Cortex of kidney (tissue), 1 donor: ENCODE measurements around the gene CALD1.

Source experiments
- DNase-seq: peaks from one replicate; lab custom pipeline; 2025; lab: John Stamatoyannopoulos, UW

The CALD1 gene

DNA sequence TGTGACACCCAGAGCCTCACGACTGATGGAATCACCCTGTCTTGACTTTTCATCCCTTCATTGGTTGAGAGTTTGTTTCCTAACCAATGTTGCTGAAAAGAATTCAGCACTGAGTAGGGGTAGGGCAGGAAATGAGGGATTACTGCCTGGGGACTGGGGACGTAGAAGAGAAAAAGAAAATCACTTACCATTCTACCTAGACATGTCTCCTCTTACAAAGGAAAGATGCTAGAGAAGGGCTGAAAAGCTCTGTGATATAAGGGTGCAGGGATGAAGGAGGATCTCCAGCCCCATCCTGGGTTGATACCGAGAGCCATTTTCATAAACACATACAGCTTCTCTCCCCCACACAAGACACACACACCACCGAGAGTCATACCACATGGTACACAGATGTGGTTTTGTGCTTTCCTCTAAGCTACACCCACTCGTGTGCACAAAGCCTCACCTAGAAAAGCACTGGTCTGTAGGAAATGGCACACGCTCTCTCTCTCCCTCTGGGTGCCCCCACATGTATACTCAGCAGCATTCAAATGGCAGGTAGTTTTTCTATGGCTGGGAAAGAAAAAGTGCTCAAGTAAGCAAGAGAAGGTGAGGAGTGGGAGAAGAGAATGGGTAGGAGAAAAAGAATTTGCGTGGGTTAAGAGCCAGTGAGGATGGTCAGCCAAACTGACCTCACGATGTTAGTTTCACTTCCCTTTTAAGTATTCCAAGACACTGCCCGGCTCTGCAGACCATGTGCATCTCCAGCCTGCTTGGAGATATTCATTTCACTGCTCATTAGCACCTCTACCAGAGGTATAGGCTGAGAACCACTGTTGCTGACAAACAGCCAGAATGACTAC lies 85.8 kb downstream of the CALD1 start:
- no peak for DNase-seq

GRCh38 chr7:134866617-134867016 lies 87.2 kb downstream of the CALD1 start:
- DNase-seq: no peak

DNA sequence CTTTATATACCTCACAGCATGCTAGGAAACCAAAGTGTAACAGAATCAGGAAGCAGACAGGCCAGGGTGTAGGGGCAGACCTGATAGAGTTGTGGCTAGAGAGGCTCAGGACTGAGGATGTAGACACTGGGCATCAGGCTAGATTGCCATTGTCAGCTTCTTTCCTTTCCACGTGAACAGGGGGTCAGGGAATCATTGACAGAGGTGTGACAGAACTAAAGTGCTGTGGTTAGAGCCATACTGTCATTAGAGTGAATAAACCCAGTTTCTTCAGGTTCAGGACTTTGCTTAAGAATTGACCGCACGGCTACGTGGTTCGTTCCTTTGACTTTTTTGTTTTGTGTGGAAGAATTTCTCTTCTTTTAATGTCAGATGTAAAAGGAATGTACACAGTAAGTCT lies 90.7 kb downstream of the CALD1 start:
- no peak for DNase-seq

GRCh38 chr7:134870781-134871180 lies 91.3 kb downstream of the CALD1 start:
- DNase-seq: no peak

GRCh38 chr7:134873253-134873652 lies 93.8 kb downstream of the CALD1 start:
- DNase-seq: no peak

GRCh38 chr7:134874407-134874806 lies 95.0 kb downstream of the CALD1 start:
- no peak for DNase-seq

DNA sequence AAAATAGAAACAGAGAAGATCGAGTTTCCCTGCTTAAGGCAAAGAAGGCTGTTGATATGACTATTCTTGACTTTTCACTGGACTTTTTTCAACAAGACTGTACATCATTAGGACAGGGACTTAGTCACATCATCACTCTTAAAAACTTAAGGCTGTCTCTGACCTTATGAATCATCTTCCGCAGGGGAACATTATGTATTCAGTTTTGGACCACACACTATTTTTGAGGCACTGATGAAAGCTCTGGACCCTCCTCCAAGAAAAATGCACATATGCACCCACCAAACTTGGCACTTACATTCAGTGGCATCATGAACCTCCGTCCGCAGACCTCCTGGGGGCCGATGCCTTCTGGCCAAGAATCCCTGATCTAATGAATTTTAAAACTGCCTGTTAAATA lies 96.4 kb downstream of the CALD1 start:
- no peak for DNase-seq

GRCh38 chr7:134878746-134879357 lies 99.4 kb downstream of the CALD1 start:
- DNase-seq: no peak

GRCh38 chr7:134879815-134880475 lies 100.5 kb downstream of the CALD1 start:
- no peak for DNase-seq

GRCh38 chr7:134882481-134882880 lies 103.0 kb downstream of the CALD1 start:
- DNase-seq: no peak

DNA sequence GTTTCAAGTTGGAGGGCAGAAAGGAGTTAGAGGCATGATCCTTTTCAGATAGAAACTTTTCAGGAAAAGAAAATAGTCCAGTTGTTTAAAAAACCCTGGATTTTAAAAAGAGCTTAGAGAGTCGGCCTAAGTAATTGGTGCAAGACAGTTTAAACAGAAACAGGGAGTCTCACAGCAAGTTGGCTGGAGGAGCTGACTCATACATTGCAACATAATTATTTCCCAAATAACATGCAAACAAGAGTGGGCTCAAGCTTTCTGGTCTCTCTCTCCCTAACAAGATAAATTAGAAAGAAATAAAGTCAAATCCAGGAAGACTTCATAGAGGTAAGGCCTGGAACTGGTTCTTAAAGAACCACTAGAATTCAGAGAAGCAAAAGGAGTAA lies 106.5 kb downstream of the CALD1 start:
- no peak for DNase-seq

DNA sequence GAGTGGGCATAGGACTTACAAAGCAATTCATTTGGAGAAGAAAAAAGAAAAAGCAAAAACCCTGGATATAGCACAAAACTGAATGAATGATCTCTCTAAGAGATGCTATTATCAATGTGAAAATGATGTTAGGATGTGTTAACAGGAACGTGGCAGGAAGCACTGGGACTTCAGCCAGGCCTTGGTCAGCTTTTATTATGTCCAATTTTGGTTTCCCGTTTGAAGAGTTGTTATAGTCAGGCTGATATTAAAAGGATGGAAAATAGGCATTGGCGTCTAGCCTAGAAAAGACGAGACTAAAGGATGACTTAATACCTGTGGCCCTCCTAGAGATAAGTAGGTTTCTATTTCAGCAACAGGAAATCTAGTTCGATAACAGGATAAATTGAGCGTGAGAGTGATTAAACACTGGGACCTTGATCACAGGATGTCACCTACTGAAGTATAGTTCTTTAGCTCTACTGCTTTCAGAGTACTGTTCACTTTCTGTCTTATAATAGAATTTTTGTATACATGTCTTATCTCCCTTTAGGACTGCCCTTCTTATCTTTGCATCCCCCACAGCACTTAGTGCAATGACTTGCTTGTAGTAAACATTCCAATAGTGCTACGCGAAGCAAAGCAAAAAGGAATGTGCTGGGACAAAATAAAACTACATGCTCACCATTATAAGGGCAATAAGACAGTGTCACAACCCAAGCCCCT lies 107.1 kb downstream of the CALD1 start:
- no peak for DNase-seq

- no peak for DNase-seq
Measured at GRCh38 chr7:134887523-134887922, 108.1 kb downstream of the CALD1 start.

- DNase-seq: no peak
Measured at GRCh38 chr7:134888141-134888740, 108.8 kb downstream of the CALD1 start.

GRCh38 chr7:134890246-134891240 lies 111.1 kb downstream of the CALD1 start:
- no peak for DNase-seq

- DNase-seq: no peak
Measured at GRCh38 chr7:134891262-134891695, 111.8 kb downstream of the CALD1 start.

DNA sequence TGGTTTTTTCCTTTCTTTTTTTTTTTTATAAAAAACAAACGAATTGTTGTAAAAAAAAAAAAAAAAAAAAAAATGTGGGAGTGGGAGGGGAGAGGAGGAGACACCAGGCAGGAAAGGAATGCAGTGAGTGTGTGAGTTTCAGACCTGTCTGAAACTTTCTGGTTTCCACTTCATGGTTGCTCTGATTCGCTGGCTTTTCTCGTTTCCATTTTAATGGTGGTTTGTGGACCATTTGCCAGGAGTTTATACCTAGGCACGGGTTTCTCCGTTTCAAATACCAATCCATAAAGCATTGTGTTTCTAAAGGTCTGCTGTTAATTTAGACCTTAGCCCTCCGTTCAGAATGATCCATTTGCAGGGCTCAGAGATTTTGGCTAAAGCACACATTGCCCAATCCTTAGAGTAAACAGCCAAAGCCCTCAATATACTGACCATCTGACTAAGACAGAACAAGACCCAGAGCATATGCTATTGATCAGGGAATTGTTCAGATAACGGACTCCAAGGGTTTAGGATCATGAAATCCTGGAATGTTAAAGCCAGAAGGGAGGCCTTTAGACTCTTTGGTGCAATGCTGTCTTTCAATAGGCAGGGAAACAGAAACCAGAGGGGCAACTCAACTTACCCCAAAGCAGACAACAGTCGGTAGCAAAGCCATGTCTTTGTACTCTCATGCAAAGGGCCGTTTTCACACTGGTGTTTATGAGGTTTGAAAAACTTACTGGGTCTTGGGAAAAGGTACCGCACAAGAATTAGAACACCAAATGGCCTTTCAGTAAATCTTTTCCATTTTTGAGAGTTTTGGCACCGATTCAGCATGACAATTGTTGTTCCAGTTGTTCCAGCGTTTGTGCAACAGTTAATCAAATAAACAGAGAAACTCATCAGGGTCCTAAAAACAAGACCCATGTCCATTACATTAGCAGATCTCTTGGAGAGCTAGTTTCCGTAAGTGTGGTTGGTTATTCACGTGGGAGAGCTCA lies 112.6 kb downstream of the CALD1 start:
- DNase-seq: no peak

DNA sequence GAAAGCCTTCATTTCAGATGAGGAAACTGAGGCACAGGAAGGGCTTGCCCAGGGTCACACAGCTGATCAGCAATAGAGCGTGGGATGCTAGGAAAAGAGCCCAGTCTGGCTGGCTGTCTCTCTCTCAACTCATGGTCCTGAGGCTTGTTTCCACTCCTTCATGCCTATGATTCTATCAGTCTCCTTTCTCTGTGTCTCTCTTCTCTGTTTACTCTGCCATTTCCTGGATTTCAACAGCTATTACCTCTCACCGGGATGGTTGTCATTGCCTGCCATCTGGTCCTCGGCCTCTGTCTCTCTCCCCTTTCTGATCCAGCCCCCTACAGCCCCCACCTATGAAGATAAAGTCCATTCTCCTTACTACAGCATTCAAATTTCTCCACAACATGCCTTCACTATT lies 113.5 kb downstream of the CALD1 start:
- DNase-seq: no peak

- DNase-seq: no peak
Measured at GRCh38 chr7:134893920-134894319, 114.5 kb downstream of the CALD1 start.

DNA sequence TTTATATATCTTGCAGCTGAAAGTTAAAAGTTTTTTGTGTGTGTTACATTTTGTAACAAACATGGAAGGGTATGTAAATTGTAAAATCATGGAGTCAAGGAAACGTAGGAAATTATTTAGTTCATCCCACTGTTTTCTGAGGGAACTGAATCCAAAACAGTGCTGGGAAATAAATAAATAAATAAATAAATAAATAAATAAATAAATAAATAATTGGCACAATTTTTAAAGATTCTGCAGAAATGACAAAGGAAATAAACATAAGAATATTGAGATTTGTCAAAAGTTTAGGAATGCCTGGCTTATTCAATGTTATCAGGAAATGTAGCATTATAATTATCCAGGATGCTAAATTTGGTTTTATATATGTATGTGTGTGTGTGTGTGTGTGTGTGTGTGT lies 115.5 kb downstream of the CALD1 start:
- DNase-seq: no peak
